Heart left ventricle (tissue), 16 donors: ENCODE results near the gene LIMS2. TPM values are rescaled to one million over a fixed set of nuclear protein-coding genes. Genes with fewer than 3 reads are reported as not detected.
A peak's percentile ranks its signal among the peaks of the same experiment; 100 is the strongest.

Experiments
- ATAC-seq, 4 donors: fragments of 200-7000 bp; cut with Tn5 transposase; one replicate each; pipeline ENCODE4 v1.9.1; 2020 to 2022; ENCODE audit warnings: moderate library complexity in 4 of 4, mild to moderate bottlenecking in 3 of 4, moderate number of reproducible peaks in 1 of 4
- DNase-seq, 5 donors: peaks; one replicate each; pipeline ENCODE4 v3.0.0-alpha.2; 2020
- H3K27ac ChIP-seq, 12 donors: fragments of 200-600 bp; sonication (generic) in 4 of 12; one replicate each; pipeline versions ENCODE4 v1.5.0 to v1.8.0; 2016 to 2022; ENCODE audit warnings: mild to moderate bottlenecking in 2 of 12
- H3K27me3 ChIP-seq, 9 donors: fragments of 200-600 bp; sonication (generic) in 2 of 9; one replicate each; pipeline versions ENCODE4 v1.5.1 to v1.8.0; 2016 to 2022; ENCODE audit warnings: mild to moderate bottlenecking in 3 of 9
- H3K36me3 ChIP-seq, 9 donors: fragments of 200-600 bp; sonication (generic) in 2 of 9; one replicate each; pipeline versions ENCODE4 v1.5.0 to v1.8.0; 2018 to 2022; ENCODE audit warnings: mild to moderate bottlenecking in 2 of 9
- H3K4me1 ChIP-seq, 12 donors: fragments of 200-600 bp; sonication (generic) in 4 of 12; one replicate each; pipeline versions ENCODE4 v1.5.0 to v1.8.0; 2016 to 2022; ENCODE audit warnings: mild to moderate bottlenecking in 3 of 12
- H3K4me3 ChIP-seq, 12 donors: fragments of 200-600 bp; sonication (generic) in 4 of 12; one replicate each; pipeline versions ENCODE4 v1.5.0 to v1.8.0; 2017 to 2022; ENCODE audit warnings: mild to moderate bottlenecking in 9 of 12, moderate library complexity in 4 of 12
- H3K9me3 ChIP-seq, 12 donors: fragments of 200-600 bp; sonication (generic) in 4 of 12; one replicate each; pipeline versions ENCODE4 v1.5.0 to v1.8.0; 2016 to 2022; ENCODE audit warnings: mild to moderate bottlenecking in 1 of 12
- CTCF ChIP-seq, 12 donors: fragments of 200-600 bp; sonication (generic) in 4 of 12; IDR thresholded peaks; one replicate each; pipeline versions ENCODE4 v1.5.0 to v1.8.0; 2018 to 2022; ENCODE audit warnings: antibody characterized with exemption in 12 of 12, mild to moderate bottlenecking in 5 of 12
- POLR2A ChIP-seq, 2 donors: fragments of 450-650 bp; IDR thresholded peaks; one replicate each; pipeline ENCODE4 v1.6.1; 2017; ENCODE audit warnings: antibody characterized with exemption in 2 of 2, mild to moderate bottlenecking in 2 of 2, moderate library complexity in 2 of 2
- WGBS, 4 donors: extraction: QIAGEN DNeasy Blood & Tissue Kit in 2 of 4; methylation state at CpG; one replicate each; pipeline versions ENCODE4 v1.1.5 to v1.1.7; 2013 to 2018; 5-methylcytosine and 5-hydroxymethylcytosine counted together
- intact Hi-C, 10 donors: fragments of 100-400 bp; cut with DNase I; formaldehyde crosslinking; loops; one replicate each; pipeline versions ENCODE4 v1.11.1 to v1.14.2; 2022
- polyA plus RNA-seq, 2 donors: library from polyadenylated mRNA; stranded (reverse); fragments of 200-250 nt; gene quantifications; one replicate each; pipeline ENCODE4 v1.2.3, GENCODE V29; 2013
- total RNA-seq, 9 donors: library from RNA; depleted of rRNA in 2 of 9; stranded (reverse); fragments of >200 nt in 2 of 9; fragmentation: NEBNext Ultra II Directional in 3 of 9; extraction: Animal tissue kit (Norgen Biotek cat#: 25700) in 3 of 9; gene quantifications; one replicate each; pipeline versions ENCODE4 v1.1.0 to v1.2.4, GENCODE V29; 2016 to 2023
- donor health status: ischemic (EF 13 %, LVEDD 7.1; RV severe dilation, severe dysfunction).
- donor health status: healthy with polysubstance abuse.
- donor health status: DM: no; HTN: yes; CAD: no.
- donor health status: DM: no; HTN: no; CAD: no.
- donor health status: ischemic (EF 25% LVEDD 6.9; RV normal size, moderate dysfunction).
- donor health status: ischemic (EF 25% LVEDD 5.7; RV mildly dilated, moderate dysfunction).
- donor health status: healthy.
- donor health status: DM: yes; HTN: yes; CAD: no.
- donor health status: ischemic (EF 35%, LVEDD 5.7; RV mildly dilated, moderate dysfunction).
- donor health status: nonischemic (EF 11% LVEDD 7.7; RV severe dilation, severe dysfunction).
- donor health status: DM: yes; HTN: yes; CAD: no.
- donor health status: PGD.
- donor health status: ischemic (EF 29% LVEDD 5.4; RV normal size, mild dysfunction).
- donor health status: nonischemic (EF 23%, LVEDD 6.1; RV moderate dilation, normal function).

The LIMS2 gene
- total and polyA plus RNA-seq, 11 donors: 97.1 to 293 (median 158) TPM

- H3K9me3 ChIP-seq: no peaks in the 10 kb centered on the region
- H3K27me3 ChIP-seq: no peaks in the 10 kb centered on the region
- no peak overlapping the region for H3K4me3 ChIP-seq
- DNase-seq (no peak), ATAC-seq (no peak)
- no peak for TF ChIP-seq POLR2A (IDR thresholded peaks at IDR 0.05)
- no peaks in the 10 kb centered on the region for H3K4me1 ChIP-seq
- no peaks in the 10 kb centered on the region for H3K36me3 ChIP-seq
- no peak overlapping the region for H3K27ac ChIP-seq
- intact Hi-C loops: loop anchor here in 9 of 10 donors (5.0 to 10.0 kb wide), 10 partner anchors 53 to 271 kb away; partner anchors contain the start of genes GPR17 (in 2 of the 9) and LIMS2 (in 2 of the 9)
- 90 to 95% (median 91%) methylated on average over 8 to 10 of the region's 10 CpGs for WGBS, 4 donors
Observed at GRCh38 chr2:127594116-127594591, 81.2 kb downstream of the LIMS2 start.

GRCh38 chr2:127593228-127594115 is 81.9 kb downstream of the LIMS2 start:
- H3K9me3 ChIP-seq: no peaks in the 10 kb centered on the region
- H3K36me3 ChIP-seq: no peaks in the 10 kb centered on the region
- WGBS, 4 donors: 87 to 94% (median 91%) methylated on average over 21 to 27 of the region's 27 CpGs
- no peak overlapping the region for H3K27ac ChIP-seq
- no peaks in the 10 kb centered on the region for H3K4me1 ChIP-seq
- no peak for DNase-seq
- intact Hi-C loops: loop anchor here in 9 of 10 donors (5.0 to 10.0 kb wide), 10 partner anchors 54 to 271 kb away; partner anchors contain the start of genes GPR17 (in 2 of the 9) and LIMS2 (in 2 of the 9)
- no peak overlapping the region for H3K4me3 ChIP-seq
- H3K27me3 ChIP-seq: no peaks in the 10 kb centered on the region
- ATAC-seq: no peak
- TF ChIP-seq CTCF (IDR thresholded peaks at IDR 0.05) (no peak), POLR2A (IDR thresholded peaks at IDR 0.05) (no peak)

- no peak for DNase-seq
- Histone ChIP-seq H3K4me1 (no peaks in the 10 kb centered on the region), H3K9me3 (no peaks in the 10 kb centered on the region), H3K36me3 (no peaks in the 10 kb centered on the region), H3K4me3 (no peak overlapping the region), H3K27ac (no peak overlapping the region), H3K27me3 (no peaks in the 10 kb centered on the region)
- intact Hi-C loops: loop anchor here in 9 of 10 donors (5.0 to 10.0 kb wide), 10 partner anchors 55 to 272 kb away; partner anchors contain the start of genes GPR17 (in 2 of the 9) and LIMS2 (in 2 of the 9)
- no peak for TF ChIP-seq CTCF (IDR thresholded peaks at IDR 0.05)
- TF ChIP-seq POLR2A (IDR thresholded peaks at IDR 0.05): no peak
- 93 to 97% (median 96%) methylated on average over 28 to 37 of the region's 37 CpGs for WGBS, 4 donors
- ATAC-seq: peak in 1 of 4 donors; percentile 5
Observed at GRCh38 chr2:127592761-127593227, 82.5 kb downstream of the LIMS2 start.

GRCh38 chr2:127591221-127591923 is 84.0 kb downstream of the LIMS2 start:
- Histone ChIP-seq H3K9me3 (no peaks in the 10 kb centered on the region), H3K4me1 (no peaks in the 10 kb centered on the region), H3K27me3 (no peaks in the 10 kb centered on the region), H3K4me3 (no peak overlapping the region), H3K27ac (no peak overlapping the region), H3K36me3 (no peaks in the 10 kb centered on the region)
- DNase-seq (peak; percentile 49 to 81 (median 64)), ATAC-seq (peak; percentile 67 to 94 (median 88))
- intact Hi-C loops: loop anchor here (1.0 to 10.0 kb wide), 11 partner anchors 56 to 273 kb away; partner anchors contain the start of genes GPR17 (in 2 of the 10) and LIMS2 (in 2 of the 10)
- TF ChIP-seq CTCF (IDR thresholded peaks at IDR 0.05) (peak; percentile 87 to 99 (median 94)), POLR2A (IDR thresholded peaks at IDR 0.05) (no peak)
- 36 to 49% (median 48%) methylated on average over 9 to 10 of the region's 10 CpGs for WGBS, 4 donors
